Liver (tissue), 3 donors: ENCODE measurements around the gene PMM2.

ENCODE experiments used
- CTCF ChIP-seq: fragments of 150-350 bp; IDR thresholded peaks from 2 replicates; pipeline ENCODE4 v1.5.1; 2017; ENCODE audit warnings: improper control_type of control experiment, low read depth, low read length; ENCODE audit not compliant: missing input control
- EGR1 ChIP-seq, 2 donors: IDR thresholded peaks; 2 replicates each; pipeline ENCODE4 v1.6.1; 2016 to 2018; ENCODE audit warnings: antibody characterized with exemption in 2 of 2, low read depth in 2 of 2
- FOXA1 ChIP-seq: IDR thresholded peaks from 2 replicates; pipeline ENCODE4 v1.6.1; 2016; ENCODE audit warnings: antibody characterized with exemption
- FOXA2 ChIP-seq: IDR thresholded peaks from 2 replicates; pipeline ENCODE4 v1.6.1; 2016; ENCODE audit warnings: antibody characterized with exemption
- GABPA ChIP-seq, 2 donors: IDR thresholded peaks in 1 of 2; conservative IDR thresholded peaks in 1 of 2; 2 replicates each; pipeline ENCODE4 v1.6.1; 2016; ENCODE audit warnings: antibody characterized with exemption in 2 of 2, mild to moderate bottlenecking in 1 of 2, moderate library complexity in 1 of 2
- HNF4A ChIP-seq, 2 donors: conservative IDR thresholded peaks; 2 replicates each; pipeline ENCODE4 v1.6.1; 2016; ENCODE audit warnings: antibody characterized with exemption in 2 of 2, mild to moderate bottlenecking in 2 of 2
- HNF4G ChIP-seq: IDR thresholded peaks from 2 replicates; pipeline ENCODE4 v1.6.1; 2016; ENCODE audit warnings: antibody characterized with exemption
- JUND ChIP-seq, 2 donors: IDR thresholded peaks; 2 replicates each; pipeline ENCODE4 v1.6.1; 2016; ENCODE audit warnings: antibody characterized with exemption in 2 of 2
- MAX ChIP-seq: IDR thresholded peaks from 2 replicates; pipeline ENCODE4 v1.6.1; 2016; ENCODE audit warnings: antibody characterized with exemption
- RAD21 ChIP-seq, 2 donors: IDR thresholded peaks; 2 replicates each; pipeline ENCODE4 v1.6.1; 2016; ENCODE audit warnings: antibody characterized with exemption in 2 of 2, mild to moderate bottlenecking in 2 of 2
- REST ChIP-seq: IDR thresholded peaks from 2 replicates; pipeline ENCODE4 v1.6.1; 2016; ENCODE audit warnings: antibody characterized with exemption, mild to moderate bottlenecking
- SP1 ChIP-seq: IDR thresholded peaks from 2 replicates; pipeline ENCODE4 v1.6.1; 2018; ENCODE audit warnings: antibody characterized with exemption, mild to moderate bottlenecking
- TAF1 ChIP-seq: conservative IDR thresholded peaks from 2 replicates; pipeline ENCODE4 v1.6.1; 2016; ENCODE audit warnings: antibody characterized with exemption, mild to moderate bottlenecking
- donor health status: healthy.
- donor health status: healthy.

- TF ChIP-seq JUND (IDR thresholded peaks at IDR 0.05) (no peak), CTCF (no peak), HNF4G (no peak), FOXA1 (no peak), MAX (no peak), GABPA (IDR thresholded peaks at IDR 0.05 in 1 of 2, conservative IDR thresholded peaks at IDR 0.05 in 1 of 2) (no peak), REST (no peak), HNF4A (conservative IDR thresholded peaks at IDR 0.05) (no peak), RAD21 (IDR thresholded peaks at IDR 0.05) (no peak), EGR1 (IDR thresholded peaks at IDR 0.05; ENCODE audit: low read depth in 2 of 2) (no peak), TAF1 (no peak), FOXA2 (no peak), SP1 (no peak)
Measured at GRCh38 chr16:8847623-8848022, 50.0 kb downstream of the PMM2 start.
